ENCODE measurements around the gene LTBP1. TPM values are rescaled to one million over a fixed set of nuclear protein-coding genes. Genes with fewer than 3 reads are reported as not detected.

The LTBP1 gene

GRCh38 chr2:33448220-33448899, 501.6 kb downstream of the LTBP1 start:
- Histone ChIP-seq H3K27me3 (ENCODE audit: insufficient read depth, low read length, poor library complexity) (no peaks in the 10 kb centered on the region), H2BK15ac (replicated peaks; ENCODE audit: low read depth) (no peak overlapping the region), H3K9ac (ENCODE audit: low read length) (no peak overlapping the region), H2BK120ac (ENCODE audit: low read depth, low read length) (no peak overlapping the region), H3K79me1 (ENCODE audit: low read length) (no peaks in the 10 kb centered on the region), H3K4me1 (ENCODE audit: control insufficient read depth, low read depth, low read length) (no peaks in the 10 kb centered on the region), H3K79me2 (ENCODE audit: control insufficient read depth, insufficient read depth, low read length) (no peaks in the 10 kb centered on the region), H3K56ac (ENCODE audit: low read length) (no peak overlapping the region), H3K4me3 (ENCODE audit: low read length) (no peak overlapping the region), H4K5ac (ENCODE audit: low read length) (no peak overlapping the region), H2AK5ac (ENCODE audit: low read length) (no peak overlapping the region), H3K27ac (ENCODE audit: low read depth, low read length) (no peak overlapping the region), H3K4ac (ENCODE audit: low read depth, low read length) (no peak overlapping the region), H3K23ac (ENCODE audit: low read length) (no peak overlapping the region), H4K8ac (ENCODE audit: low read depth, low read length) (no peak overlapping the region), H3K18ac (ENCODE audit: low read length) (no peak overlapping the region), H3K4me2 (ENCODE audit: low read length) (no peak overlapping the region), H3K36me3 (ENCODE audit: control insufficient read depth, insufficient read depth, low read length) (no peaks in the 10 kb centered on the region), H2BK5ac (ENCODE audit: low read length) (no peak overlapping the region)
- DNase-seq: no peak
- WGBS (ENCODE audit: extremely low coverage, insufficient coverage, low lambda C conversion rate): no CpG with 5 or more reads among the region's 2 CpGs

Small RNA genes within 50 kb of the gene (small RNA-seq; reads per million reads assigned to genes)
- not detected for gene RF00019 (ENCODE audit: insufficient read depth)
- not detected for gene RNA5SP91 (ENCODE audit: insufficient read depth)
- not detected for gene RNA5SP92 (ENCODE audit: insufficient read depth)

Data from mesendoderm (in vitro differentiated cells).